Testis (tissue), 3 donors: ENCODE results near the gene CFAP46. TPM values are rescaled to one million over a fixed set of nuclear protein-coding genes. Genes with fewer than 3 reads are reported as not detected.
"Not testable (repeated sequence)": the region's sequence is repeated elsewhere in the genome, so short reads cannot be mapped to it uniquely, and the experiment has no call there.

Source experiments
- DNase-seq: peaks from one replicate; pipeline ENCODE4 v3.0.0-alpha.2; 2019
- H3K27ac ChIP-seq, 2 donors: fragments of 200-600 bp; sonication (generic); one replicate each; pipeline ENCODE4 v1.5.1; 2019
- H3K27me3 ChIP-seq: fragments of 200-600 bp; sonication (generic); one replicate; pipeline ENCODE4 v1.5.1; 2019
- H3K36me3 ChIP-seq: fragments of 200-600 bp; sonication (generic); one replicate; pipeline ENCODE4 v1.5.1; 2017; ENCODE audit warnings: low read depth; ENCODE audit errors: missing control alignments
- H3K4me1 ChIP-seq: fragments of 200-600 bp; sonication (generic); one replicate; pipeline ENCODE4 v1.5.1; 2019
- H3K4me3 ChIP-seq, 2 donors: fragments of 200-600 bp; sonication (generic); one replicate each; pipeline ENCODE4 v1.5.1; 2017 to 2019
- H3K9me3 ChIP-seq: fragments of 200-600 bp; sonication (generic); one replicate; pipeline ENCODE4 v1.5.1; 2017
- CTCF ChIP-seq, 3 experiments: fragments of 450-650 bp in 2 of 3; fragments of 200-600 bp in 1 of 3; sonication (generic) in 1 of 3; IDR thresholded peaks; one replicate each; pipeline ENCODE4 v1.5.1; 2016 to 2019; ENCODE audit warnings: antibody characterized with exemption in 3 of 3, mild to moderate bottlenecking in 2 of 3, moderate library complexity in 1 of 3
- POLR2A ChIP-seq: fragments of 450-650 bp; IDR thresholded peaks from one replicate; pipeline ENCODE4 v1.6.1; 2017; ENCODE audit warnings: antibody characterized with exemption, mild to moderate bottlenecking, moderate library complexity
- WGBS, 2 donors: methylation state at CpG; one replicate each; pipeline ENCODE4 v1.1.5; 2018; 5-methylcytosine and 5-hydroxymethylcytosine counted together
- intact Hi-C: fragments of 100-400 bp; cut with DNase I; formaldehyde crosslinking; loops from one replicate; pipeline ENCODE4 v1.15.1; 2023; ENCODE audit warnings: low total_unique reads
- polyA plus RNA-seq: library from polyadenylated mRNA; stranded (reverse); fragments of 350-450 nt; fragmentation: Illumina TruSeq; extraction: RNeasy Lipid Tissue Mini Kit (QIAGEN cat#74804); gene quantifications from one replicate; pipeline ENCODE4 v1.2.3, GENCODE V29; 2014; ENCODE audit warnings: low read depth, low replicate concordance; ENCODE audit not compliant: insufficient read depth
- total RNA-seq, 2 donors: library from RNA; depleted of rRNA; stranded (reverse); fragments of >200 nt; gene quantifications; one replicate each; pipeline ENCODE4 v1.2.3, GENCODE V29; 2016

The CFAP46 gene
- total and polyA plus RNA-seq, 3 donors from 2014 or later: 36.0 to 67.6 (median 59.0) TPM

GRCh38 chr10:132844069-132844809 lies 98.1 kb downstream of the CFAP46 start:
- no peaks in the 10 kb centered on the region for H3K9me3 ChIP-seq
- H3K4me1 ChIP-seq: no peaks in the 10 kb centered on the region
- intact Hi-C loops: no loop called here
- DNase-seq: no peak
- WGBS, 2 donors: 88 to 93% methylated on average over 10 to 18 of the region's 20 CpGs
- no peak overlapping the region for H3K4me3 ChIP-seq
- TF ChIP-seq POLR2A (no peak), CTCF (IDR thresholded peaks at IDR 0.05) (no peak)
- H3K27me3 ChIP-seq: no peaks in the 10 kb centered on the region
- no peaks in the 10 kb centered on the region for H3K36me3 ChIP-seq
- H3K27ac ChIP-seq: no peak overlapping the region

DNA sequence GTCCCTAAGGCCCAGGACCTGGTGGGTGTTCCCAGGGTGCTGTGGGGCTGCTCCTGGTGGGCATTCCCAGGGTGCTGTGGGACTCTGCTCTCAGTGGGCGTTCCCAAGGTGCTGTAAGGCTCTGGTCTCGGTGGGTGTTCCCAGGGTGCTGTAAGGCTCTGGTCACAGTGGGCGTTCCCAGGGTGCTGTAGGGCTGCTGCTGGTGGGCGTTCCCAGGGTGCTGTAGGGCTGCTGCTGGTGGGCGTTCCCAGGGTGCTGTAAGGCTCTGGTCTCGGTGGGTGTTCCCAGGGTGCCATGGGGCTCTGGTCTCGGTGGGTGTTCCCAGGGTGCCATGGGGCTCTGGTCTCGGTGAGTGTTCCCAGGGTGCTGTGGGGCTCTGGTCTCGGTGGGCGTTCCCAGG lies 99.1 kb downstream of the CFAP46 start:
- H3K4me3 ChIP-seq, H3K9me3 ChIP-seq, H3K36me3 ChIP-seq, DNase-seq, H3K27me3 ChIP-seq, H3K27ac ChIP-seq, H3K4me1 ChIP-seq, intact Hi-C loops: not testable (repeated sequence)
- 82 to 95% methylated on average over 3 to 8 of the region's 10 CpGs for WGBS, 2 donors

GRCh38 chr10:132842397-132842796 lies 100.0 kb downstream of the CFAP46 start:
- DNase-seq: no peak
- Histone ChIP-seq H3K4me3 (no peak overlapping the region), H3K9me3 (no peaks in the 10 kb centered on the region), H3K27ac (no peak overlapping the region), H3K27me3 (no peaks in the 10 kb centered on the region), H3K36me3 (no peaks in the 10 kb centered on the region), H3K4me1 (no peaks in the 10 kb centered on the region)
- TF ChIP-seq CTCF (IDR thresholded peaks at IDR 0.05): no peak
- TF ChIP-seq POLR2A: no peak
- intact Hi-C loops: no loop called here
- WGBS, 2 donors: 95 to 98% methylated on average over 3 of the region's 3 CpGs

- no peak overlapping the region for H3K27ac ChIP-seq
- no peaks in the 10 kb centered on the region for H3K36me3 ChIP-seq
- no peaks in the 10 kb centered on the region for H3K27me3 ChIP-seq
- H3K4me1 ChIP-seq: peaks cover 3% of the 10 kb centered on the region
- no peak for DNase-seq
- H3K9me3 ChIP-seq: no peaks in the 10 kb centered on the region
- H3K4me3 ChIP-seq: no peak overlapping the region
- WGBS, 2 donors: 92% methylated on average over 3 of the region's 3 CpGs; no CpG with 5 or more reads in 1 of the 2 donors
- intact Hi-C loops: no loop called here
- TF ChIP-seq POLR2A (no peak), CTCF (IDR thresholded peaks at IDR 0.05) (no peak)
Measured at GRCh38 chr10:132841615-132841975, 100.8 kb downstream of the CFAP46 start.

GRCh38 chr10:132840698-132841614 lies 101.4 kb downstream of the CFAP46 start:
- no peak overlapping the region for H3K4me3 ChIP-seq
- no peaks in the 10 kb centered on the region for H3K27me3 ChIP-seq
- intact Hi-C loops: no loop called here

More at GRCh38 chr10:132840698-132841614, 101.4 kb downstream of the CFAP46 start:
- Histone ChIP-seq H3K9me3 (no peaks in the 10 kb centered on the region), H3K4me1 (peaks cover 7% of the 10 kb centered on the region), H3K36me3 (no peaks in the 10 kb centered on the region), H3K27ac (no peak overlapping the region)
- DNase-seq: no peak
- TF ChIP-seq POLR2A (no peak), CTCF (IDR thresholded peaks at IDR 0.05) (no peak)
- WGBS, 2 donors: 91 to 93% methylated on average over 19 to 24 of the region's 24 CpGs
